PC-3 (cell line): ENCODE results near the gene TRAF1. TPM values are rescaled to one million over a fixed set of nuclear protein-coding genes. Genes with fewer than 3 reads are reported as not detected.

Source experiments
- ATAC-seq: fragments of 200-7000 bp; cut with Tn5 transposase; 2 replicates; pipeline ENCODE4 v1.9.1; 2020; ENCODE audit warnings: mild to moderate bottlenecking, moderate library complexity
- BruUV-seq: library from RNA; stranded (reverse); fragments of 400-500 nt; replicated peaks from 2 replicates; lab custom pipeline; 2021; lab: Mats Ljungman, UMichigan
- CTCF ChIA-PET: fragments of 300-600 bp; sonication (Branson Sonifier 250); formaldehyde crosslinking; loops from one replicate; lab custom pipeline; 2022; ENCODE audit warnings: antibody characterized with exemption; lab: Charles Lee
- POLR2A ChIA-PET: fragments of 300-600 bp; sonication (Branson Sonifier 250); formaldehyde crosslinking; loops from one replicate; lab custom pipeline; 2022; ENCODE audit warnings: antibody characterized with exemption; ENCODE audit not compliant: unreplicated experiment; lab: Charles Lee
- DNase-seq: peaks from one replicate; pipeline ENCODE4 v3.0.0-alpha.2; 2015
- H2AFZ ChIP-seq: fragments of 300-600 bp; sonication (generic); 2 replicates; pipeline ENCODE4 v1.6.0; 2016; ENCODE audit warnings: antibody characterized with exemption, low read length
- H3F3A ChIP-seq: fragments of 300-600 bp; sonication (generic); one replicate; pipeline ENCODE4 v1.6.0; 2017; ENCODE audit warnings: antibody characterized with exemption, low read length, control low read depth, mild to moderate bottlenecking; ENCODE audit not compliant: unreplicated experiment
- H3K27ac ChIP-seq: fragments of 300-600 bp; sonication (generic); 2 replicates; pipeline ENCODE4 v1.5.1; 2016; ENCODE audit warnings: mild to moderate bottlenecking, low read length
- H3K27me3 ChIP-seq: fragments of 300-600 bp; sonication (generic); 2 replicates; pipeline ENCODE4 v1.6.1; 2016; ENCODE audit warnings: low read length, mixed read lengths
- H3K36me3 ChIP-seq: fragments of 300-600 bp; sonication (generic); 2 replicates; pipeline ENCODE4 v1.6.1; 2016; ENCODE audit warnings: low read depth, mixed run types, low read length, mixed read lengths
- H3K4me1 ChIP-seq: fragments of 300-600 bp; sonication (generic); 2 replicates; pipeline ENCODE4 v1.5.1; 2016; ENCODE audit warnings: low read length; ENCODE audit not compliant: insufficient read depth
- H3K4me2 ChIP-seq: fragments of 300-600 bp; sonication (generic); 2 replicates; pipeline ENCODE4 v1.6.0; 2016; ENCODE audit warnings: low read length
- H3K4me3 ChIP-seq: fragments of 300-600 bp; sonication (generic); 2 replicates; pipeline ENCODE4 v1.5.1; 2016; ENCODE audit warnings: mild to moderate bottlenecking, low read length, mixed read lengths
- H3K79me2 ChIP-seq: fragments of 300-600 bp; sonication (generic); 2 replicates; pipeline ENCODE4 v1.6.1; 2017; ENCODE audit warnings: low read length, mixed read lengths
- H3K9ac ChIP-seq: fragments of 300-600 bp; sonication (generic); 2 replicates; pipeline ENCODE4 v1.6.0; 2016; ENCODE audit warnings: mild to moderate bottlenecking, low read length
- H3K9me2 ChIP-seq: fragments of 300-600 bp; sonication (generic); replicated peaks from 2 replicates; pipeline ENCODE4 v1.6.1; 2016; ENCODE audit warnings: mixed run types, low read length, mixed read lengths
- H3K9me3 ChIP-seq: fragments of 300-600 bp; sonication (generic); 2 replicates; pipeline ENCODE4 v1.6.1; 2016; ENCODE audit warnings: low read length, mixed read lengths
- H4K20me1 ChIP-seq: fragments of 300-600 bp; sonication (generic); 2 replicates; pipeline ENCODE4 v1.6.1; 2016; ENCODE audit warnings: low read length, mixed read lengths
- EZH2 ChIP-seq: fragments of 300-600 bp; sonication (generic); IDR thresholded peaks from one replicate; pipeline ENCODE4 v1.6.1; 2017; ENCODE audit warnings: antibody characterized with exemption, mild to moderate bottlenecking, low read length; ENCODE audit not compliant: unreplicated experiment
- EZH2phosphoT487 ChIP-seq: fragments of 300-600 bp; sonication (generic); IDR thresholded peaks from 2 replicates; pipeline ENCODE4 v1.6.1; 2018; ENCODE audit warnings: mild to moderate bottlenecking, antibody characterized with exemption, low read length, borderline replicate concordance
- intact Hi-C: fragments of 100-400 bp; cut with micrococcal nuclease; formaldehyde crosslinking; loops from 2 replicates; pipeline ENCODE4 v1.9.0; 2023
- total RNA-seq: library from RNA; depleted of rRNA; stranded (reverse); fragments of >200 nt; gene quantifications from 2 replicates; pipeline ENCODE4 v1.2.3, GENCODE V29; 2014
- TF ChIP-seq, protein P1 (sequence below): fragments of 300-600 bp; sonication (generic); conservative IDR thresholded peaks from 2 replicates; pipeline ENCODE4 v1.5.1; 2017; ENCODE audit warnings: antibody characterized with exemption, low read depth, mild to moderate bottlenecking, low read length

TRAF1 gene
- total RNA-seq, 1 experiment from 2014 or later, result 0.15 TPM

DNA sequence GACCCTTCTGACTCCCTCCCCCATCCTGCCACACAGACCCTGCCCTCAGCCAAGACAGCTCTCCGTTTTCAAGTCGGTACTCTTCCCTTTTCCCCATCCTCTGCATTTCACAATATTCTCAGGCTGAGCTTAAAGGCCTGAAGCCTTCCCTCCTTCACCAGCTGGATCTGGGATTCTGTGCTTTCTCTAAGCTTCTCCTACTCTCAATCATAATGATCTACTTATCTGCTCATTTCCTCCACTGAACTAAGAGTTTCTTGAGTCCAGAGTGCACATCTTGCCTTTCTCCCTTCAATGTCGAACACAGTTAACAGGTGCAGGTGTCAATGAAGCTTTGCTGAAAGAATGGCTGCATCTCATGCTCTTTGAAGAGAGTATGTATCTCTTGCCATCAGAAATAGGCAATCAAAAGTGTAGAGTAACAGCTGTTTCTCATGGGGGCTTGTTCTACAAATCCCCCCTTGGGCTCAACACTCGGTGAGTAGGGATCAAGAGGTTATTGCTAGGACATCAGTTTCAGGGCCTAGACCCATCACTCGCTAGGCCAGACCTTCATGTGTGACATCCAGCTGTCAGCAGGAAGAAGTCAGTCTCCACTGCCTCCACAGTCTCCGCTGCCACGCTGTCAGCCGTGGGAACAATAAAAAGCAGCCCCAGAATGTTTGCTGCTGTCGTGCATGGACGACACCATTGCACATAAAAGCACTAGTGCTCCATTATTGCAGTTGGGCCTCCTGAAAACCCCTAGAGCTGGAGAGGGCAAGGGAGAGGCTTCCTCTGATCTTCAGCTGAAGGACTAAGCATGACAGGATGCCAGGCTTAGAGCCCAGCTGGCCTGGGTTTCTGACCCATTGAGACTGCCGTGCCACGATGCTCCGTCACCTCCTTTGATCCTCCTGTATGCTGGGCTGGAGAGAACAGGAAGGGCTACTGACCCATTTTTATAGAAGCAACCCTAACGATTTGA is 23.7 kb downstream of the TRAF1 start:
- H3K79me2 ChIP-seq, result no peaks in the 10 kb centered on the region
- H3K36me3 ChIP-seq, result no peaks in the 10 kb centered on the region
- H3K4me2 ChIP-seq, result no peak overlapping the region
- POLR2A ChIA-PET, result interaction anchor here (0.6 kb wide), 1 partner anchor 191 kb away, joined by 3 read pairs; no protein-coding TSS in a partner anchor
- no peak overlapping the region for H2AFZ ChIP-seq
- no peak overlapping the region for H3K9ac ChIP-seq
- H3K4me1 ChIP-seq, result no peaks in the 10 kb centered on the region
- H3K4me3 ChIP-seq, result no peak overlapping the region
- intact Hi-C loops, result no loop called here
- CTCF ChIA-PET, result no interaction called here
- TF ChIP-seq EZH2phosphoT487, result no peak
- no peak for TF ChIP-seq EZH2
- TF ChIP-seq, protein P1, sequence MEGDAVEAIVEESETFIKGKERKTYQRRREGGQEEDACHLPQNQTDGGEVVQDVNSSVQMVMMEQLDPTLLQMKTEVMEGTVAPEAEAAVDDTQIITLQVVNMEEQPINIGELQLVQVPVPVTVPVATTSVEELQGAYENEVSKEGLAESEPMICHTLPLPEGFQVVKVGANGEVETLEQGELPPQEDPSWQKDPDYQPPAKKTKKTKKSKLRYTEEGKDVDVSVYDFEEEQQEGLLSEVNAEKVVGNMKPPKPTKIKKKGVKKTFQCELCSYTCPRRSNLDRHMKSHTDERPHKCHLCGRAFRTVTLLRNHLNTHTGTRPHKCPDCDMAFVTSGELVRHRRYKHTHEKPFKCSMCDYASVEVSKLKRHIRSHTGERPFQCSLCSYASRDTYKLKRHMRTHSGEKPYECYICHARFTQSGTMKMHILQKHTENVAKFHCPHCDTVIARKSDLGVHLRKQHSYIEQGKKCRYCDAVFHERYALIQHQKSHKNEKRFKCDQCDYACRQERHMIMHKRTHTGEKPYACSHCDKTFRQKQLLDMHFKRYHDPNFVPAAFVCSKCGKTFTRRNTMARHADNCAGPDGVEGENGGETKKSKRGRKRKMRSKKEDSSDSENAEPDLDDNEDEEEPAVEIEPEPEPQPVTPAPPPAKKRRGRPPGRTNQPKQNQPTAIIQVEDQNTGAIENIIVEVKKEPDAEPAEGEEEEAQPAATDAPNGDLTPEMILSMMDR, result no peak
- no peaks in the 10 kb centered on the region for H3K27me3 ChIP-seq
- H3K27ac ChIP-seq, result no peak overlapping the region
- H3F3A ChIP-seq, result no peaks in the 10 kb centered on the region
- BruUV-seq, result no TSS peak
- no peak for DNase-seq
- ATAC-seq, result no peak
- H3K9me3 ChIP-seq, result no peaks in the 10 kb centered on the region
- H3K9me2 ChIP-seq, result no peaks in the 10 kb centered on the region
- no peaks in the 10 kb centered on the region for H4K20me1 ChIP-seq

DNA sequence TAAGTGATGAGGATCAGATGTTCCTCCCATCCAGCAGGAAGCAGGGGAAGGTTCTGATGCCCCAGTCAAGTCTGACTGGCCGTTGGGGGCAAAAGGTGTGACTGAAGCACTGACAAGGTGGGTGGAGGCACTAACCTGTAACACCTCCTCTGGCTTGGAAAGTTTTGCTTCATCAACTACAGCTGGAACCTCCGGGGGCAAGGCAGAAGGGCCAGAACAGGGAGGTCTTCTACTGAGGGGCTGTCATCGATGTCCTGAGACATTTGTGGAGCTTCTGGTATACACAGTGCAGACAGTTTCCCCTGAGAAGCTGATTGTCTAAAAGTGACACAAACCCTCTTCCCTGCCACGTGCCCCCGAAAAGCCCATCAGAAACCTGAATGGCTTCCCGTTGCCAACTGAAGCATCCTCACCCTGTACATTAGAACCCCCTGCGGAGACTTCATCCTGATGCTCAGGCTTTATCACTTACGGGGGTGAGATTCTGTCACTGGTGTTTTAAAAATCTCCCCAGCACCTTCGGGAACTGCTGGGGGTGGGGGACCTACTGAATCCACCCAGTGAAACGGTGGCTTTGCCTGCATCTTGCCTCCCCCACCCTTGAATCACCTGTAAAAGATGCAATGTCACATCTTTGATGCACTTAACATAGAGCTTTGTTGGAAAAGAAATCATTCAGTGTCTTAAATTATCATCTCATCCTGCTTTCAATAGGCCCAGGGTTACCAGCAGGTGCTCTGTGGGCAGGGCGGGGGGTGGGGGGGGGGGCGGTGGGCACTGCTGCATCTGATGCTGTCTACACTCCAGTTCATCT is 24.6 kb downstream of the TRAF1 start:
- CTCF ChIA-PET, result no interaction called here
- DNase-seq (no peak), ATAC-seq (no peak)
- Histone ChIP-seq H3K9me3 (no peaks in the 10 kb centered on the region), H3F3A (no peaks in the 10 kb centered on the region), H3K4me3 (no peak overlapping the region), H3K4me1 (no peaks in the 10 kb centered on the region), H3K27ac (no peak overlapping the region), H3K9me2 (no peaks in the 10 kb centered on the region), H2AFZ (no peak overlapping the region), H3K4me2 (no peak overlapping the region), H4K20me1 (no peaks in the 10 kb centered on the region), H3K36me3 (no peaks in the 10 kb centered on the region), H3K9ac (no peak overlapping the region), H3K27me3 (no peaks in the 10 kb centered on the region), H3K79me2 (no peaks in the 10 kb centered on the region)
- intact Hi-C loops, result no loop called here
- BruUV-seq, result no TSS peak
- TF ChIP-seq, protein P1, result no peak
- TF ChIP-seq EZH2 (no peak), EZH2phosphoT487 (no peak)
- POLR2A ChIA-PET, result no interaction called here
